BJ (cell line): ENCODE results near the gene CCNL2. TPM values are rescaled to one million over a fixed set of nuclear protein-coding genes. Genes with fewer than 3 reads are reported as not detected.

Source experiments
- CTCF ChIA-PET: fragments of 350-600 bp; formaldehyde crosslinking; extraction: SDS; loops from one replicate; lab custom pipeline; 2021; ENCODE audit warnings: antibody characterized with exemption, inconsistent platforms; lab: Yijun Ruan, JAX
- POLR2A ChIA-PET: fragments of 300-600 bp; sonication (Branson Sonifier 250); formaldehyde crosslinking; extraction: SDS; loops from one replicate; lab custom pipeline; 2021; ENCODE audit warnings: antibody characterized with exemption; lab: Charles Lee
- DNase-seq: peaks from one replicate; pipeline ENCODE4 v3.0.0-alpha.2; 2011; ENCODE audit warnings: low read depth
- H3K27me3 ChIP-seq: 2 replicates; pipeline ENCODE4 v1.6.0; 2011; ENCODE audit warnings: low read length; ENCODE audit not compliant: control insufficient read depth, insufficient read depth
- H3K36me3 ChIP-seq: 2 replicates; pipeline ENCODE4 v1.5.1; 2011; ENCODE audit warnings: low read length; ENCODE audit not compliant: control insufficient read depth, insufficient read depth
- H3K4me3 ChIP-seq: 2 replicates; pipeline ENCODE4 v1.5.1; 2011; ENCODE audit warnings: low read depth, mild to moderate bottlenecking, control low read depth, low read length
- polyA plus RNA-seq: library from polyadenylated mRNA; depleted of rRNA; stranded (reverse); fragments of >200 nt; gene quantifications from 2 replicates; pipeline ENCODE4 v1.2.3, GENCODE V29; 2011
- TF ChIP-seq, protein P1 (sequence below): IDR thresholded peaks from 2 replicates; pipeline ENCODE4 v1.5.1; 2011; ENCODE audit warnings: low read depth, mild to moderate bottlenecking, control low read depth, inconsistent platforms, low read length, moderate library complexity; ENCODE audit not compliant: insufficient read depth

CCNL2 gene
- polyA plus RNA-seq, 1 experiment, result 175 TPM

DNA sequence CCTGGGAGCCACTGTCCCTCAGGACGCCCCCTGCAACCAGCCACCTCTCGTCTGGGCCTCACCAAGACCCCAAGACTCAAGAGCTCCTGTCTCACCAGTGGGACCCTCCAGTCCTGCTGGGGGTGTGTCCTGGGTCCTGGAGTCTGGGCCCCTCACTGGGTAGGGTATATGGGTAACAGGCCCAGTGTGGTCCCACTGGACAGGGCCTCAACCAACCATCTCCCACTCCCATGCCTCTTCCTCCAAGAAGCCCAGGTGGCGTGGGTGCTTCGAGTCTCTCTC, 35.6 kb upstream of the CCNL2 start:
- Histone ChIP-seq H3K4me3 (no peak overlapping the region), H3K36me3 (no peaks in the 10 kb centered on the region), H3K27me3 (peaks cover 4% of the 10 kb centered on the region; the same call in 1 of the 2 replicates)
- POLR2A ChIA-PET, result no interaction called here
- TF ChIP-seq, protein P1, sequence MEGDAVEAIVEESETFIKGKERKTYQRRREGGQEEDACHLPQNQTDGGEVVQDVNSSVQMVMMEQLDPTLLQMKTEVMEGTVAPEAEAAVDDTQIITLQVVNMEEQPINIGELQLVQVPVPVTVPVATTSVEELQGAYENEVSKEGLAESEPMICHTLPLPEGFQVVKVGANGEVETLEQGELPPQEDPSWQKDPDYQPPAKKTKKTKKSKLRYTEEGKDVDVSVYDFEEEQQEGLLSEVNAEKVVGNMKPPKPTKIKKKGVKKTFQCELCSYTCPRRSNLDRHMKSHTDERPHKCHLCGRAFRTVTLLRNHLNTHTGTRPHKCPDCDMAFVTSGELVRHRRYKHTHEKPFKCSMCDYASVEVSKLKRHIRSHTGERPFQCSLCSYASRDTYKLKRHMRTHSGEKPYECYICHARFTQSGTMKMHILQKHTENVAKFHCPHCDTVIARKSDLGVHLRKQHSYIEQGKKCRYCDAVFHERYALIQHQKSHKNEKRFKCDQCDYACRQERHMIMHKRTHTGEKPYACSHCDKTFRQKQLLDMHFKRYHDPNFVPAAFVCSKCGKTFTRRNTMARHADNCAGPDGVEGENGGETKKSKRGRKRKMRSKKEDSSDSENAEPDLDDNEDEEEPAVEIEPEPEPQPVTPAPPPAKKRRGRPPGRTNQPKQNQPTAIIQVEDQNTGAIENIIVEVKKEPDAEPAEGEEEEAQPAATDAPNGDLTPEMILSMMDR, result no peak
- no peak for DNase-seq
- CTCF ChIA-PET, result interaction anchor here (0.9 kb wide), 1 partner anchor 35 kb away, joined by 3 read pairs; no protein-coding TSS in a partner anchor

DNA sequence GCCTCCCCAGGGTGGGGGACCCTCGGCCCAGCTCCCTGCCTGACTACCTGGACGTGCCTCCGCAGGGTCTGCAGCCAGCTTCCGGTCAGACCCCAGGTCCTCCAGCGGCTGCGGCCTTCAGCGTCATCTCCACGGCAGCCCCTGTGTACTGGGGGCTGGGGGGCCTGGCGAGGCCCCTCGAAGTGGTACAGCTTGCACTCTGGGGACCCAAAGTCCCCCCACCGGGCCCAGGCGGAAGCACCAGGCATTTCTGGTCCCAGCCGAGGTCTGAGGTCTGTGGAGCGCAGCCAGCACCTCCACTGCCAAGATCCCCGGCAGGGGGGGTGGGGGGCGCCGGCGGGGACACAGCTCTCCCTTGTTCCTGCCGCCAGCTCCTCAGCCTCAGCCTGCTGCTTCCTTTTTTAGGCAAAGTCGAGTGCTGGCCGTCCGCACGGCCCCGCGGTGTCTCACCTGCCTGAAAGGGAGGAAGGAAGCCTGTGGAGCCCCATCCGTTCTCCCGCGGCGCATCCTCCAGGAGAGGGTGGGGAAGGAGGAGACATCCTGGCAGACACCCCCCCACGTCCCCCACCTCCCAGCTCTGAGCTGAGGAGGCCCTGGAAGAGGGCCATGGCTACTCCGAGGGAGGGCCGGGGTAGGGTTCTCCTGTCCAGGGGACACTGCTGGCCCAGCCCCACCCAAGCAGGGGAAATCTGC, 35.1 kb upstream of the CCNL2 start:
- CTCF ChIA-PET, result interaction anchor here (0.9 kb wide), 1 partner anchor 34 kb away, joined by 3 read pairs; no protein-coding TSS in a partner anchor

DNA sequence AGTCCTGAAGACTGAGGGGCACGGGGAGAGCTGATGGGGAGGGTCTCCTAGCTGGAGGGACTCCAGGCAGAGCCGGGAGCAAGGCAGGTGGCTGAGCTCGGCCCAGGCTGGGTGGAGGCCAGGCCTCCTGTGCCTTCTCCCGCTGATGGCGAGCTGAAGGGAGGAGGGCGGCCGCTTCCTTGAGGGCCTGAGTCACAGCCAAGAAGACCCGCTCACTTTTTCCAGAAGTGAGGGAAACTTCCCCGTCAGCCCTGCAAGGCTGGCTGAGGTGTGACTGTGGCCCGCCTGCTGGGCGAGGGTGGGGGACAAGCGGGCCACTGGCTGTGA, 34.6 kb upstream of the CCNL2 start:
- CTCF ChIA-PET, result no interaction called here
- Histone ChIP-seq H3K36me3 (no peaks in the 10 kb centered on the region), H3K4me3 (no peak overlapping the region), H3K27me3 (peaks cover 4% of the 10 kb centered on the region; the same call in 1 of the 2 replicates)
- TF ChIP-seq, protein P1, result no peak
- POLR2A ChIA-PET, result interaction anchor here (0.6 kb wide), 1 partner anchor 33 kb away, joined by 3 read pairs; no protein-coding TSS in a partner anchor
- no peak for DNase-seq

More for the DNA sequence above, 35.1 kb upstream of the CCNL2 start:
- Histone ChIP-seq H3K27me3 (peaks cover 4% of the 10 kb centered on the region; the same call in 1 of the 2 replicates), H3K36me3 (no peaks in the 10 kb centered on the region), H3K4me3 (no peak overlapping the region)
- POLR2A ChIA-PET, result no interaction called here
- no peak for DNase-seq
- TF ChIP-seq, protein P1, result no peak

DNA sequence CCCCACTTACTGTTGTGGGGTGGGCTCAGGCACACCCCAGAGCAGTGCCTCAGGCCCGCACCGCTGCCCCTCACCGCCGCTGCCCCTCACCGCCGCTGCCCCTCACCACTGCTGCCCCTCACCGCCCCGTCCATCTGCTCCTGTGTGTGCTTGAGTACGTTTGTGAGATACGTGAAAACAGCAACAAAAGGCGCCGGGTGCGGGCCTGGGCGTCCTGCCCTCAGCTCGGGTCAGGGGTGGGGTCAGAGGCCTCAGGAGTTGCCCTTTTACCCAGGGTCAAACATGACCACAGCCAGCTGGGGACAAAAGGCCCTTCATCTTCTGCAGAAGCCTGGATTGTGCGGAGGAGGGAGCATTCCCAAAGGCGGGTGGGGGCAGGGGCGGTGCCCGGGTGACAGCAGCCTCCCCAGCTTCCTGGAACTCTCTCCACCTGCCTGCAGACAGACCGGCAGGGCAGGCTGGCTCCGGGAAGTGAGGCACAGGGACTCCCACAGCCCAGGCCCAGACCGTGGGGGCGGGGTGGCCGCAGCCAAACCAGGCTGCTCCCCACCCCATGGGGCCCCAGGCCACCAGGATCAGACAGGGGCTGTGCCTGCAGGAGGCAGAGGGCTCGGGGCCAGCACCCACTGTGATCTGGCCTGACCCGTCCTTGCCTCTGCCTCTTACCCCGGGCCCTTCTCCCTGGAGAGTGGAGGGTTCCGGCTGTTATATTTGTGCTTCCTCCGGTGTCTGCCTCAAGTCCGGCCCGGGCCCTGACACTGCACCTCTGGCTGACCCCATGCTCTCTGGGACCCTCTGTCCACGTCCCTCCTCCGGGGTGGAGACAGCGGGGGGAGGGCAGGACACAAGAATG, 34.0 kb upstream of the CCNL2 start:
- no peaks in the 10 kb centered on the region for H3K36me3 ChIP-seq
- H3K27me3 ChIP-seq, result peaks cover 4% of the 10 kb centered on the region; the same call in 1 of the 2 replicates
- no peak overlapping the region for H3K4me3 ChIP-seq
- CTCF ChIA-PET, result interaction anchor here (0.9 to 4.6 kb wide), 2 partner anchors 9 to 34 kb away, joined by 3 to 24 read pairs; partner anchors contain the start of gene CCNL2
- no peak for DNase-seq
- POLR2A ChIA-PET, result interaction anchor here (0.6 kb wide), 1 partner anchor 33 kb away, joined by 3 read pairs; no protein-coding TSS in a partner anchor
- TF ChIP-seq, protein P1, result no peak
